Measurements from ENCODE around the gene VPS26B.
"Not testable (repeated sequence)": the region's sequence is repeated elsewhere in the genome, so short reads cannot be mapped to it uniquely, and the experiment has no call there.

The VPS26B gene

GRCh38 chr11:134223836-134224709, at the start of gene VPS26B, which contains the start of gene NCAPD3:
TSS of gene VPS26B (plus strand) at chr11:134224671. CDS start at chr11:134225123, 452 bp downstream.
TSS of gene NCAPD3 (minus strand) at chr11:134223967. CDS start at chr11:134223926, 41 bp downstream.
- DNase-seq, result peak; percentile 67 to 97 (median 92)

DNA sequence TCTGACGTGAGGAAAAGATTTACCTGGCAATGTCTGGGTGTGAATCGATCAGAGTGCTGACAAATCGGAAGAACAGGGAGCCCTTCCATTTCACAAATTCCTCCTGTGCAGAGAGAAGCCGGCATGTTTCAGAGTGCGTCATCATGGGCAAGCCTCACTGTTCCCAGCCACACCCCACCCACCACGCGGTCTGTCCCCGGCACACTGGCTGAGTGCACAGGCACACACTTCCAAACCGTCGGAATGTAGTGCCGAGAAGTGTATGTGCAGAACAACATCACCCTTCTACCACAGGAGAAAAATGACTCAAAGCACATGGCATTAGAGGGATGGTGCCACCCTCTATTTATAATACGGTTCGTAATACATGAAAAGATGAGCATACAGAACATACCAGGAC, 48.2 kb upstream of the VPS26B start:
- no peak for DNase-seq

DNA sequence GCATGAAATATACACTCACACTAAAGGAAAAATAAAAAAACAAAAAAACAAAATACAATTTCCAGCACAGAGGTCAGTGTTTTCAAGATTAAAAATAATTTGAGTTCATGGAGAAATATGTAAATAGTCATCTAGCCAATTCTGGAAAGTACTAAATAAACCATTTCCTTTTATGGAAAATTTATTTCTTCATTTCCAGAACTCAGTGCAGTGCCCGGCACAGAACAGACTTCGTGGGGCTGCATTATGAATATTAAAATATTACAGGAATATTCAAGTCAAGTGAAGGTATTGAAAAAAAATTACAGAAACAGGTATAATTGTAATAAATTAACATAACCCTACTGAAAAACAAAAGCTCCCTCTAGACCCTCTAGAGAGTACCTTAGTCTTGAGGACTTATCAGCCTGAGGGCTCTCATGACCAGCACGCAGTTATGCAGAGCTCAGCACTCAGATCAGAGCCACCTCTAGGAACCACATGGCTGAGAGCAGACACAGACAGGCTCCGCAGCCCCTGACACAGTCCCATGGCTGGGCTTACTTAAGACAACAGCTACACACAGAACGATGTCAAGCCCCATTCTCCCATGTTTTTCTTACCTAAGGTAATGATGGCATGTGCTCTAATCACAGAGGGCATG, 46.3 kb upstream of the VPS26B start:
- DNase-seq, result no peak

DNA sequence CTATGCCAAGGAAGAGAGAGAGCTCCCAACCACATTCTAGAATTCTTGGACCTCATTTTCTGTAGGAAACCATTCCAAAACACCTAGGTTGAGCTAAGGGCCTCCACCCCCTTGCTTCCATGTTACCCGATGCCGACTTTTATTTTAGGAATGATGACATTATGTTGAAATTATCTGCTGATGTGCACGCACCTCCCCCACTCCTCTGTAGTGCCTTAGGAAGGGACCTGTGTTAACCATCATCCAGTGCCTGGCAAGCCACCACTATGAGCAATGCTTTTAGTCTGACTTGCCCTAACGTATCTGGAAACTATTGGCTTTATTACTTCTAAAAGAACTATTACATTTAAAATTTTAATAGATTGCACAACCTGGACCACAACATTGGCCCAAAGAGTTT, 42.8 kb upstream of the VPS26B start:
- DNase-seq, result no peak

- DNase-seq, result not testable (repeated sequence)
Observed at GRCh38 chr11:134188092-134188491, 36.4 kb upstream of the VPS26B start.

GRCh38 chr11:134196756-134197155, 27.7 kb upstream of the VPS26B start:
- no peak for DNase-seq

DNA sequence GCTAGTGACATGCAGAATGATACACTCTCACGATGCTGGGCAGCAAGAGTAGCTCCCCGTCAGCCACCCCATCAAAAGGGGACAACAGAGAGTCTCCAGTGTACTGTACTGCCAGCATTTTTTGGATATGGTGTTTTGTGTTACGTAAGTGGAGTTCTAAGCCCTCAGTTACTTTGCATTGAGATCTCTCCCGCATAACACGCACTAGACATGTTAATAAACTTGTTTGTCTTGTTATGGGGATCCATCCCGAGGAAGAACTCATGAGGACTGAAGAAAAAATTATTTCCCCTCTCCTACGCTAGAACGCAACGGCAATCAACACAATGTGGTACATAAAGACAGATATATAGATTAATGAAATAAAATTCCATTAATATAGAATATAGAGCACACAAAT, 24.9 kb upstream of the VPS26B start:
- no peak for DNase-seq

- DNase-seq, result no peak
Observed at GRCh38 chr11:134200688-134201087, 23.8 kb upstream of the VPS26B start.

- no peak for DNase-seq
Observed at GRCh38 chr11:134202661-134203060, 21.8 kb upstream of the VPS26B start.

DNA sequence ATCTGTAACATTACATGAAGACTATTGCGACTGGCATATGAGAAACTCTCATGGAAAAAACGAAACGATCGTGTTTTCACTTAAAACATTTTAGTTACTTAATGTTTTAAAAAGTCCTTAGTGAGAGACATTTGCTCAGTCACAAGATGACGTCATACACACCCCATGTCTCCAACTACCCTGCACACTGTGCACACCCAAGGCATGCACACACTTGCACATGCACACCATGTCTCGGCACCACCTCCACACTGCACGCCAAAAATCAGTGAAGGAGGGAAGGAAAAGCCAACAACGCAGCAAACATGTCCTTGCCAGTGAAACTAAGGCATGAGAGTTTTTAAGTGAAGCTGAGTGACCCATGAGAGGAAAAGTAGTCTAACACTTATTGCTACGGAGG, 18.7 kb upstream of the VPS26B start:
- no peak for DNase-seq

GRCh38 chr11:134206185-134206584, 18.3 kb upstream of the VPS26B start:
- no peak for DNase-seq

DNA sequence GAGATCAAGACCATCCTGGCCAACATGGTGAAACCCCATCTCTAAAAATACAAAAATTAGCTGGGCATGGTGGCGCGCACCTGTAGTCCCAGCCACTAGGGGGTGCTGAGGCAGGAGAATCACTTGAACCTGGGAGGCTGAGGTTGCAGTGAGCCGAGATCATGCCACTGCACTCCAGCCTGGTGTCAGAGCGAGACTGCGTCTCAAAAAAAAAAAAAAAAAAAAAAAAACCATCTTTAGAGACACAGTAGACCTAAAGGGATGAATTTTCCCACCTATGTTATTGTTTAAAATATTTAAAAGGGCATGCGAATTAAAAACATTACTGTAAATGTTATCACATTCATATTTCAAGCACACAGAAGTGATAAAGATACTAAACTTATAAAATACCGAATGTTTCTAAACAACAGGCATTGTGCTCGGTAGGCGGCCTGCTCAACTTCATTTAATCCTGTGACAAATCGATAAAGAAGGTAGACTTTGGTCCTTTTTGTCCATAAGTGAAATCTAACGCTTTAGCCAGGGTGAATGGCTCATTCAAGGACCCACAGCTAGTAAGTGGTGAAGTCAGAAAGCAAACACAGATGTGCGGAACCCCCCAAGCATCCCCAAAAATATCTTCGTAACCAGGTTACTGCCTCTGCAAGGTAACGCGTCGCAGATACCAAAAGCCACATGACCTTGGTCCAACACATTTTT, 16.8 kb upstream of the VPS26B start:
- peak in 1 of 56 donors; percentile 4 for DNase-seq

DNA sequence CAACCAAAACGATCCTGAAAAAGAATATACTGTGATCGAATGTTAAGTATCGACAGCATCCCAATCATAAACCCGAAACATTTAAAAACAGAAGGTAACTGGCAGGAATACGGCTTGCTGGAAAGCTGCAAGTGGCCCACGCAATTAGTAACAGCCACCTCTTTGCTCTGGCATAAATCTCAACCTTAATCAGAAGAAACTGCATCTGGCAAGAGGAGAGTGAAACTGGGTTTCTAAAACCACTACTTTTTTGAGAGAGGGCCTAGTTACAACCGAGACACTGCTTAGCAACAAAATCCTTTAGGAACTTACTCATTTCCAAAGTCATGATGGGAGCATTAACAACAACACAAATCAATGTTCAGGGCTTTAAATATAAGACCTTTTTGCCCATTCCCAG, 8.6 kb upstream of the VPS26B start:
- peak in 1 of 56 donors; percentile 9 for DNase-seq

DNA sequence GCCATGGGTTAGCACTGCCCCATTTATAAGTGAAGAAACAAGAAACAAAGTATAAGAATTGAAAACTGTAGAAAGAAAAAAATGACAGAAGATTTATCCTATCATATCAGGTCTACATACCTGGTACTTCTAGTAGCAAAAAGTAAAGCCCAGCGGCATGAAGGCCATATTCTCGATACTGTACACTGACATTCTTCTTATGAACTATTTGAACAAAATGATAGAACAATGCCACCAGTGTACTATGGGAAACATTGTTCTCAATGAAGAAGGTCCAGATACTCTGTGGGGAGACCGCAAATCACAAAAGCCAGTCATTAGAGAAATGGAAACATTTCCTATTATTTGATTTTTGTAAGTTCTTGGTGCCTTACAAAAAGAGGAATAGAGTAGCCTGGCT, 7.7 kb upstream of the VPS26B start:
- no peak for DNase-seq

DNA sequence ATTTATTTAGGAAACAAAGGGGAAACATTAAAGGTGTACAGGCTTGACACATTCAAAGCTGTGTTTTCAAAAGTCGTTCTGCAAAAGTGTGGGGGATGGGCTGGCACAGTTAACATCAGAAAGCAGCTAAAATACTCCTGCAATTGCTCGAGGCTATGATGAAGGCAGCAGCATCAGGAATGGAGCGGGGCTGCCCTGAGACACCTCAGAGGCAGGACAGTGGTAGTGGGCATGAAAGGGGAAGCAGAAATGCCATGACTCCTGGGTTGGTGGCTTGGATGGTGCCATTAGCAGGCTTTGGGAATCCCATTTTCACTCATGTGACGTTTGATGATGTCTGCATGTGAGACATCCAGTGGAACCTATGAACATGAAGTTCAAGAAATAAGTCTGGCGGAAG, 1.4 kb upstream of the VPS26B start:
- no peak for DNase-seq

DNA sequence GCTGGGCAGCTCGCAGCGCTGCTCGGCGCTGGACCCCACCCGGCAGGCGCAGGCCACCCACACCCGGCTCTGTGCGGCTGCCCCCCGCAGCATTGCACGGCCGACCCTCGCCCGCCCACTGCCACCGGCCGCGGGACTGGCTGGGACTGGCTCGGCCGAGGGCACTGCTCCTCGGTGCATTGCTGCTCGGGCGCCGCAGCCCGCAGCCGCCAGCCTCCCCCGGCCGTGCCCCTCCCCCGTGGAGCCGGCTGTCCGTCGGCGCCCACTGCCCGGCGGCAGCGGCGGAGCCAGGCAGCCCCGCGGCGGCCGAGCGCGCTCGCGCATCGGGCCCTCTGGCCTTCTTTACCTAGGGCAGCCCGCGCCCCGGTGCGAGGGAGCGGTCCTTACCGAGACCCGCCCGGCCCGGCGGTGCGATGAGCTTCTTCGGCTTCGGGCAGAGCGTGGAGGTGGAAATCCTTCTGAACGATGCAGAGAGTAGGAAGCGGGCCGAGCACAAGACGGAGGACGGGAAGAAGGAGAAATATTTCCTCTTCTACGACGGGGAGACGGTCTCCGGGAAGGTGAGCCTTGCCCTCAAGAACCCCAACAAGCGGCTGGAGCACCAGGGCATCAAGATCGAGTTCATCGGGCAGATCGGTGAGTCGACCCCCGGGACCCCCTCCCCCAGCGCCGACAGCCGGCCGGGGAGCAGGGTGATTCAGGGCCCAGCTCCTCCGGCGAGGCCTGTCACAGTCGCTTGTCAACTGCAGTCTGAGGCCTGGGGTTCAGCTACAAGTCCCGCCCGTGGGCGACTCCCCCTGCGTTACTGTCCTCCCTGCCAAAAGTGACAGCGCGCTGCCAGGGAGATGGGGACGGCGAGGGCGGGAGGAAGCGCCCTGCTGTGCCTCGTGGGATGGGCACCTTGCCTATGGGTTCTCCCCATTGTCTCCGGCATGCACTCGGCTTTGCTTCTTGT, 516 bp downstream of the VPS26B start:
- DNase-seq, result peak in 54 of 56 donors; percentile 13 to 79 (median 56)

- DNase-seq, result no peak
Observed at GRCh38 chr11:134226806-134227325, 2.4 kb downstream of the VPS26B start.

DNA sequence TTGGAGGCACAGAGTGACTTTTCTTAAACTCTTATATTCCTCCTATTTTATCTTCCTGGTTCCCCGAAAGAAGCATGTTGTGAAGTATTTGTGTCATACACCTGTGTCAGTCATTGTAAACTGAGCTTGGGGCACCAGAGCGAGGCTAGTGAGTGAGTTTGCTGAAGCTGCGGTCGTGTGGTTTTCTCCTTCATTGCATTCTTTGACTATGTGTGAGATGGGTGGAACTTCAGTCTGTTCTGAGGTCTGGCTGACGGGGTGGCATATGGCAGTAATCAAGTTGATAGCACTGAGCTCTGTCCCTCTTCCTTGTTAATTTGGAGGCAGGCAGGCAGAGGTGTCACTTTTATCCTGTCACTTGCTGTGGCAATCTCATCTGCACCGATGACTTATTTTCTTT, 4.2 kb downstream of the VPS26B start:
- no peak for DNase-seq

DNA sequence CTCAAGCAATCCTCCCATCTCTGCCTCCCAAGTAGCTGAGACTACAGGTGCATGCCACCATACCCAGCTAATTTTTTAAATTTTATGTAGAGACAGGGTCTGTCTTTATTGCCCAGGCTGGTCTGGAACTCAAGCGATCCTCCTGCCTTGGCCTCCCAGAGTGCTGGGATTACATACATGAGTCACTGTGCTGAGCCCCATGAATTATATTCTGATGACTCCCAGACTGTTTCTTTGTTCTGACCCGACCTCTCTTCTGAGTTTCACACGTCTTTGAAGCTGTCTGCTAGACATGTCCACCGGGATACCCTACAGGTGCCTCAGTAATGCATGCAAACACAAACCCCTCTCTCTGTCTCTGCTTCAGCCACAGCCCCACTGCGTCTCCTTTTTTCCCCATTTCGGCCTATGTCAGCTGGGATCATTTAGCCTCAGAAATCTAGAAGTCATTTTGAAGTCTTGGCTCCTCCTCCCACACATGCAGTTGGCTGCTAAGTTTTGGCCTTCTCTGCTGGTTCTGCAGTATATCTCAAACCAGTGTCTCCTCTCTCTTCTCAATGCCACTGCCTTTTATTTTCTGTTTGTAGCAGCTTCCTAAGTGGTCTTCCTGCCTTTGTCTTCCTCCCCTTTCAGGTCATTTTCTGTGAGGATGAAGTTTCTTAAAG, 4.8 kb downstream of the VPS26B start:
- no peak for DNase-seq

- DNase-seq, result no peak
Observed at GRCh38 chr11:134230339-134230738, 5.9 kb downstream of the VPS26B start.
